Breast epithelium (tissue), 3 donors: ENCODE data around the gene ARHGEF10L.

Experiments
- POLR2AphosphoS5 ChIP-seq, 3 donors: sonication (generic); formaldehyde crosslinking; IDR thresholded peaks; one replicate each; pipeline ENCODE4 v1.6.1; 2017; ENCODE audit warnings: antibody characterized with exemption in 3 of 3
- TF ChIP-seq, protein P1 (sequence below), 3 donors: fragments of 450-650 bp; IDR thresholded peaks; one replicate each; pipeline ENCODE4 v1.5.1; 2016 to 2017; ENCODE audit warnings: antibody characterized with exemption in 3 of 3, mild to moderate bottlenecking in 3 of 3, moderate library complexity in 3 of 3

DNA sequence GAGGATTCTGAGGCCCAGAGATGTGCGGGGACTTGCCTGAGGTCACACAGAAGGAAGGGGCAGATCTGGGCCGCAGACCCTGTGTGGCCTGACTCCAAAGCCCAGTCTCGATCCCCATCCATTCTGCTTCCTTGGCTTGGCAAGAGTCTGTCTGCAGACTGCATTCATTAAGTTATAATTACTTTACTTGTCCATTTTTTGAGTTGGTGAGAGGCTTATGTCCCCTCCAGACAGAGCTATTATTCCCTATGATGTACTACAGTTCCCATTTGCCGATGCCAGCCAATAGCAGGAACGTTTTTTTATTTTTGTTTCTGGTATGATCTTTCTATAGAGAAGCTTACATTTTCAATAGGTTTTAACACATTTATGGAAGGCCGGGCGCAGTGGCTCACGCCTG, 101.5 kb downstream of the ARHGEF10L start:
- TF ChIP-seq, protein P1, sequence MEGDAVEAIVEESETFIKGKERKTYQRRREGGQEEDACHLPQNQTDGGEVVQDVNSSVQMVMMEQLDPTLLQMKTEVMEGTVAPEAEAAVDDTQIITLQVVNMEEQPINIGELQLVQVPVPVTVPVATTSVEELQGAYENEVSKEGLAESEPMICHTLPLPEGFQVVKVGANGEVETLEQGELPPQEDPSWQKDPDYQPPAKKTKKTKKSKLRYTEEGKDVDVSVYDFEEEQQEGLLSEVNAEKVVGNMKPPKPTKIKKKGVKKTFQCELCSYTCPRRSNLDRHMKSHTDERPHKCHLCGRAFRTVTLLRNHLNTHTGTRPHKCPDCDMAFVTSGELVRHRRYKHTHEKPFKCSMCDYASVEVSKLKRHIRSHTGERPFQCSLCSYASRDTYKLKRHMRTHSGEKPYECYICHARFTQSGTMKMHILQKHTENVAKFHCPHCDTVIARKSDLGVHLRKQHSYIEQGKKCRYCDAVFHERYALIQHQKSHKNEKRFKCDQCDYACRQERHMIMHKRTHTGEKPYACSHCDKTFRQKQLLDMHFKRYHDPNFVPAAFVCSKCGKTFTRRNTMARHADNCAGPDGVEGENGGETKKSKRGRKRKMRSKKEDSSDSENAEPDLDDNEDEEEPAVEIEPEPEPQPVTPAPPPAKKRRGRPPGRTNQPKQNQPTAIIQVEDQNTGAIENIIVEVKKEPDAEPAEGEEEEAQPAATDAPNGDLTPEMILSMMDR (IDR thresholded peaks at IDR 0.05) = no peak
- no peak for TF ChIP-seq POLR2AphosphoS5 (IDR thresholded peaks at IDR 0.05)
